K562 (cell line): ENCODE data around the gene RALGPS1.

Experiments used
- ATF3 ChIP-seq, 2 experiments: fragments of 450-650 bp in 1 of 2; sonication (generic) in 1 of 2; formaldehyde crosslinking in 1 of 2; IDR thresholded peaks in 1 of 2; conservative IDR thresholded peaks in 1 of 2; 2 replicates each; pipeline versions ENCODE4 v1.6.1 to v1.8.1; 2016 to 2023; ENCODE audit warnings: mild to moderate bottlenecking in 2 of 2, moderate library complexity in 2 of 2, inconsistent platforms in 1 of 2, missing genetic modification reagents in 1 of 2
- BHLHE40 ChIP-seq: IDR thresholded peaks from 2 replicates; pipeline ENCODE4 v1.6.1; 2011; ENCODE audit warnings: low read length, improper control_type of control experiment
- CREB1 ChIP-seq, 2 experiments: sonication (generic) in 1 of 2; formaldehyde crosslinking in 1 of 2; IDR thresholded peaks; 2 replicates each; pipeline versions ENCODE4 v1.6.1 to v1.8.0; 2012 to 2022; ENCODE audit warnings: inconsistent platforms in 1 of 2, mild to moderate bottlenecking in 1 of 2, missing genetic modification reagents in 1 of 2, moderate library complexity in 1 of 2
- CTCF ChIP-seq, 3 experiments: IDR thresholded peaks in 2 of 3; conservative IDR thresholded peaks in 1 of 3; 2 replicates each; pipeline ENCODE4 v1.5.1; 2011 to 2012; ENCODE audit warnings: low read length in 3 of 3, mild to moderate bottlenecking in 3 of 3, control low read depth in 2 of 3, improper control_type of control experiment in 1 of 3, inconsistent platforms in 1 of 3, low read depth in 1 of 3, mixed read lengths in 1 of 3, moderate library complexity in 1 of 3; ENCODE audit not compliant: insufficient read depth in 2 of 3
- E2F6 ChIP-seq, 2 experiments: IDR thresholded peaks; 2 replicates each; pipeline ENCODE4 v1.6.1; 2011; ENCODE audit warnings: borderline replicate concordance in 1 of 2, control low read depth in 1 of 2, low read depth in 1 of 2, low read length in 1 of 2, mild to moderate bottlenecking in 1 of 2, mixed read lengths in 1 of 2, moderate library complexity in 1 of 2; ENCODE audit not compliant: insufficient read depth in 1 of 2, insufficient read length in 1 of 2, poor library complexity in 1 of 2, severe bottlenecking in 1 of 2; ENCODE audit errors: extremely low read depth in 1 of 2
- EHMT2 ChIP-seq: fragments of 450-650 bp; IDR thresholded peaks from 2 replicates; pipeline ENCODE4 v1.6.1; 2018; ENCODE audit warnings: antibody characterized with exemption
- ELF4 ChIP-seq: fragments of 450-650 bp; formaldehyde crosslinking; IDR thresholded peaks from 2 replicates; pipeline ENCODE4 v1.4.0; 2022; ENCODE audit warnings: missing genetic modification characterization
- HMG20A ChIP-seq: fragments of 450-650 bp; formaldehyde crosslinking; conservative IDR thresholded peaks from 2 replicates; pipeline ENCODE4 v1.4.0; 2020; ENCODE audit warnings: mild to moderate bottlenecking, mixed read lengths
- KAT8 ChIP-seq: fragments of 450-650 bp; IDR thresholded peaks from 2 replicates; pipeline ENCODE4 v1.6.1; 2016; ENCODE audit warnings: low read depth, mild to moderate bottlenecking
- NFE2L1 ChIP-seq: fragments of 450-650 bp; IDR thresholded peaks from 2 replicates; pipeline ENCODE4 v1.6.1; 2016; ENCODE audit warnings: missing genetic modification characterization, low read depth, mild to moderate bottlenecking, missing compliant biosample characterization, moderate library complexity, borderline replicate concordance
- TEAD2 ChIP-seq: fragments of 450-650 bp; IDR thresholded peaks from 2 replicates; pipeline ENCODE4 v1.6.1; 2016; ENCODE audit warnings: missing genetic modification characterization, control low read depth, missing compliant biosample characterization

- no peak for TF ChIP-seq E2F6 (IDR thresholded peaks at IDR 0.05; ENCODE audit: borderline replicate concordance in 1 of 2, extremely low read depth in 1 of 2, insufficient read depth in 1 of 2, insufficient read length in 1 of 2, low read depth in 1 of 2, low read length in 1 of 2, poor library complexity in 1 of 2, severe bottlenecking in 1 of 2)
- no peak for TF ChIP-seq CTCF (IDR thresholded peaks at IDR 0.05 in 2 of 3, conservative IDR thresholded peaks at IDR 0.05 in 1 of 3; ENCODE audit: insufficient read depth in 2 of 3, low read depth in 1 of 3, low read length in 3 of 3)
- no peak for TF ChIP-seq HMG20A (CRISPR knock-in tag)
- TF ChIP-seq TEAD2: no peak
- no peak for TF ChIP-seq NFE2L1 (tag)
- no peak for TF ChIP-seq ATF3 (IDR thresholded peaks at IDR 0.05)
- no peak for TF ChIP-seq ATF3 (CRISPR knock-in tag; conservative IDR thresholded peaks at IDR 0.05)
- TF ChIP-seq ELF4 (CRISPR knock-in tag): no peak
- no peak for TF ChIP-seq BHLHE40
- TF ChIP-seq KAT8: no peak
- no peak for TF ChIP-seq CREB1 (IDR thresholded peaks at IDR 0.05)
- TF ChIP-seq CREB1 (CRISPR knock-in tag; IDR thresholded peaks at IDR 0.05): no peak
- TF ChIP-seq EHMT2: no peak
Observed at GRCh38 chr9:127027694-127028093, 113.1 kb downstream of the RALGPS1 start.
